ENCODE data around the gene SLCO2B1.

GRCh38 chr11:75246671-75247350 is 95.9 kb downstream of the SLCO2B1 start:
- no peak for TF ChIP-seq GATA2 (IDR thresholded peaks at IDR 0.05; ENCODE audit: low read depth, low read length)
- no peak for TF ChIP-seq GATA3 (IDR thresholded peaks at IDR 0.05; ENCODE audit: low read depth, low read length)
